Measurements from ENCODE around the gene IGSF9B.

The IGSF9B gene

GRCh38 chr11:133985981-133986944 is 29.5 kb upstream of the IGSF9B start:
- no peak for DNase-seq (ENCODE audit: low spot score)

GRCh38 chr11:133984828-133985227 is 28.1 kb upstream of the IGSF9B start:
- DNase-seq (ENCODE audit: low spot score) = no peak

- no peak for DNase-seq (ENCODE audit: low spot score)
Measured at GRCh38 chr11:133983660-133984316, 27.0 kb upstream of the IGSF9B start.

GRCh38 chr11:133982876-133983275 is 26.1 kb upstream of the IGSF9B start:
- no peak for DNase-seq (ENCODE audit: low spot score)

GRCh38 chr11:133982151-133982550 is 25.4 kb upstream of the IGSF9B start:
- DNase-seq (ENCODE audit: low spot score) = no peak

GRCh38 chr11:133981156-133981555 is 24.4 kb upstream of the IGSF9B start:
- DNase-seq (ENCODE audit: low spot score) = no peak

GRCh38 chr11:133980665-133981064 is 23.9 kb upstream of the IGSF9B start:
- no peak for DNase-seq (ENCODE audit: low spot score)

- DNase-seq (ENCODE audit: low spot score) = no peak
Measured at GRCh38 chr11:133978794-133979193, 22.0 kb upstream of the IGSF9B start.

- peak; percentile 42 for DNase-seq (ENCODE audit: low spot score)
Measured at GRCh38 chr11:133977067-133977677, 20.4 kb upstream of the IGSF9B start.

- DNase-seq (ENCODE audit: low spot score) = no peak
Measured at GRCh38 chr11:133975488-133975849, 18.7 kb upstream of the IGSF9B start.

GRCh38 chr11:133974836-133975487 is 18.2 kb upstream of the IGSF9B start:
- no peak for DNase-seq (ENCODE audit: low spot score)

- DNase-seq (ENCODE audit: low spot score) = no peak
Measured at GRCh38 chr11:133971881-133972280, 15.1 kb upstream of the IGSF9B start.

GRCh38 chr11:133969112-133969511 is 12.3 kb upstream of the IGSF9B start:
- no peak for DNase-seq (ENCODE audit: low spot score)

- DNase-seq (ENCODE audit: low spot score) = no peak
Measured at GRCh38 chr11:133968300-133968699, 11.5 kb upstream of the IGSF9B start.

GRCh38 chr11:133967599-133968238 is 11.0 kb upstream of the IGSF9B start:
- DNase-seq (ENCODE audit: low spot score) = no peak

GRCh38 chr11:133966921-133967598 is 10.3 kb upstream of the IGSF9B start:
- peak; percentile 64 for DNase-seq (ENCODE audit: low spot score)

GRCh38 chr11:133966172-133966651 is 9.4 kb upstream of the IGSF9B start:
- no peak for DNase-seq (ENCODE audit: low spot score)

- DNase-seq (ENCODE audit: low spot score) = no peak
Measured at GRCh38 chr11:133965031-133965601, 8.3 kb upstream of the IGSF9B start.

GRCh38 chr11:133964356-133964755 is 7.6 kb upstream of the IGSF9B start:
- no peak for DNase-seq (ENCODE audit: low spot score)

GRCh38 chr11:133961890-133962289 is 5.1 kb upstream of the IGSF9B start:
- no peak for DNase-seq (ENCODE audit: low spot score)

GRCh38 chr11:133957900-133958299 is 1.1 kb upstream of the IGSF9B start:
- no peak for DNase-seq (ENCODE audit: low spot score)
